Measurements from ENCODE around the gene CDH8.

GRCh38 chr16:61671161-61671560, 365.1 kb downstream of the CDH8 start:
- TF ChIP-seq CTCF (conservative IDR thresholded peaks at IDR 0.05; ENCODE audit: low read length) (no peak), EZH2phosphoT487 (IDR thresholded peaks at IDR 0.05; ENCODE audit: borderline replicate concordance, low read depth, low read length) (no peak)
